Measurements from ENCODE around the gene EDN2. TPM values are rescaled to one million over a fixed set of nuclear protein-coding genes. Genes with fewer than 3 reads are reported as not detected.
A peak's percentile ranks its signal among the peaks of the same experiment; 100 is the strongest.

Gene EDN2
- total RNA-seq, 3 donors from 2014 or later = 2.3 to 3.8 TPM; not detected in 1

- peak overlapping the region; percentile 27 to 63 (median 39) for H3K4me3 ChIP-seq
- intact Hi-C loops (cut with DNase I; ENCODE audit: low total_unique reads) = no loop called here
- H3K27ac ChIP-seq = peak overlapping the region; percentile 76 to 90
Observed at GRCh38 chr1:41496080-41497055, 11.9 kb upstream of the EDN2 start.

GRCh38 chr1:41495210-41495948 is 10.9 kb upstream of the EDN2 start:
- Histone ChIP-seq H3K4me3 (peak overlapping the region in 1 of 3 donors; percentile 63), H3K9me3 (no peaks in the 10 kb centered on the region), H3K27me3 (no peaks in the 10 kb centered on the region), H3K4me1 (peaks cover 4 to 42% of the 10 kb centered on the region in 2 donors), H3K36me3 (no peaks in the 10 kb centered on the region), H3K27ac (peak overlapping the region; percentile 76 to 90)
- intact Hi-C loops (cut with DNase I; ENCODE audit: low total_unique reads) = no loop called here
- DNase-seq (ENCODE audit: low spot score in 2 of 2) = no peak
- TF ChIP-seq POLR2AphosphoS5 (IDR thresholded peaks at IDR 0.05) (no peak), CTCF (IDR thresholded peaks at IDR 0.05) (no peak), POLR2A (IDR thresholded peaks at IDR 0.05) (no peak)

More at GRCh38 chr1:41496080-41497055, 11.9 kb upstream of the EDN2 start:
- H3K9me3 ChIP-seq = no peaks in the 10 kb centered on the region
- no peaks in the 10 kb centered on the region for H3K36me3 ChIP-seq
- peaks cover 10 to 51% of the 10 kb centered on the region in 2 donors for H3K4me1 ChIP-seq
- no peak for TF ChIP-seq POLR2A (IDR thresholded peaks at IDR 0.05)
- TF ChIP-seq POLR2AphosphoS5 (IDR thresholded peaks at IDR 0.05) = peak; percentile 87 to 95 (median 95)
- peak in 2 of 3 donors; percentile 8 to 25 for TF ChIP-seq CTCF (IDR thresholded peaks at IDR 0.05)
- no peaks in the 10 kb centered on the region for H3K27me3 ChIP-seq
- peak; percentile 87 to 92 for DNase-seq (ENCODE audit: low spot score in 2 of 2)

GRCh38 chr1:41494351-41495209 is 10.1 kb upstream of the EDN2 start:
- Histone ChIP-seq H3K9me3 (no peaks in the 10 kb centered on the region), H3K36me3 (no peaks in the 10 kb centered on the region), H3K27me3 (no peaks in the 10 kb centered on the region), H3K27ac (peak overlapping the region; percentile 21 to 90), H3K4me3 (no peak overlapping the region), H3K4me1 (peaks cover 4 to 36% of the 10 kb centered on the region in 2 donors)
- no peak for TF ChIP-seq POLR2A (IDR thresholded peaks at IDR 0.05)
- no peak for TF ChIP-seq POLR2AphosphoS5 (IDR thresholded peaks at IDR 0.05)
- TF ChIP-seq CTCF (IDR thresholded peaks at IDR 0.05) = no peak
- intact Hi-C loops (cut with DNase I; ENCODE audit: low total_unique reads) = no loop called here
- no peak for DNase-seq (ENCODE audit: low spot score in 2 of 2)

- H3K4me3 ChIP-seq = no peak overlapping the region
- no peaks in the 10 kb centered on the region for H3K36me3 ChIP-seq
- TF ChIP-seq POLR2A (IDR thresholded peaks at IDR 0.05) = no peak
- no peak for TF ChIP-seq POLR2AphosphoS5 (IDR thresholded peaks at IDR 0.05)
- TF ChIP-seq CTCF (IDR thresholded peaks at IDR 0.05) = no peak
- H3K4me1 ChIP-seq = peaks cover 4 to 28% of the 10 kb centered on the region in 2 donors
- H3K27me3 ChIP-seq = no peaks in the 10 kb centered on the region
- no peak for DNase-seq (ENCODE audit: low spot score in 2 of 2)
- no peaks in the 10 kb centered on the region for H3K9me3 ChIP-seq
- peak overlapping the region in 1 of 2 donors; percentile 90 for H3K27ac ChIP-seq
- intact Hi-C loops (cut with DNase I; ENCODE audit: low total_unique reads) = no loop called here
Observed at GRCh38 chr1:41493626-41494350, 9.3 kb upstream of the EDN2 start.

All from breast epithelium (tissue), 4 donors.